Adipocyte (in vitro differentiated cells): ENCODE results near the gene BMPR1A.

Source experiments
- DNase-seq: peaks from one replicate; pipeline ENCODE4 v3.0.0-alpha.2; 2015; ENCODE audit warnings: low read depth
- H3K27me3 ChIP-seq: replicated peaks from 2 replicates; pipeline ENCODE4 v1.7.0; 2013; ENCODE audit warnings: mild to moderate bottlenecking, low read length, moderate library complexity; ENCODE audit not compliant: control insufficient read depth, insufficient read depth
- H3K36me3 ChIP-seq: 2 replicates; pipeline ENCODE4 v1.7.0; 2013; ENCODE audit warnings: low read length, mild to moderate bottlenecking, moderate library complexity; ENCODE audit not compliant: control insufficient read depth, insufficient read depth, severe bottlenecking
- H3K4me1 ChIP-seq: 2 replicates; pipeline ENCODE4 v1.7.0; 2013; ENCODE audit warnings: mild to moderate bottlenecking, low read length, moderate library complexity; ENCODE audit not compliant: control insufficient read depth, insufficient read depth
- H3K4me3 ChIP-seq: 2 replicates; pipeline ENCODE4 v1.7.0; 2013; ENCODE audit warnings: mild to moderate bottlenecking, low read length, moderate library complexity
- H3K9ac ChIP-seq: 2 replicates; pipeline ENCODE4 v1.7.0; 2013; ENCODE audit warnings: mild to moderate bottlenecking, low read length, moderate library complexity
- H3K9me3 ChIP-seq: 2 replicates; pipeline ENCODE4 v1.7.0; 2013; ENCODE audit warnings: mild to moderate bottlenecking, low read length, moderate library complexity; ENCODE audit not compliant: control insufficient read depth

The BMPR1A gene

DNA sequence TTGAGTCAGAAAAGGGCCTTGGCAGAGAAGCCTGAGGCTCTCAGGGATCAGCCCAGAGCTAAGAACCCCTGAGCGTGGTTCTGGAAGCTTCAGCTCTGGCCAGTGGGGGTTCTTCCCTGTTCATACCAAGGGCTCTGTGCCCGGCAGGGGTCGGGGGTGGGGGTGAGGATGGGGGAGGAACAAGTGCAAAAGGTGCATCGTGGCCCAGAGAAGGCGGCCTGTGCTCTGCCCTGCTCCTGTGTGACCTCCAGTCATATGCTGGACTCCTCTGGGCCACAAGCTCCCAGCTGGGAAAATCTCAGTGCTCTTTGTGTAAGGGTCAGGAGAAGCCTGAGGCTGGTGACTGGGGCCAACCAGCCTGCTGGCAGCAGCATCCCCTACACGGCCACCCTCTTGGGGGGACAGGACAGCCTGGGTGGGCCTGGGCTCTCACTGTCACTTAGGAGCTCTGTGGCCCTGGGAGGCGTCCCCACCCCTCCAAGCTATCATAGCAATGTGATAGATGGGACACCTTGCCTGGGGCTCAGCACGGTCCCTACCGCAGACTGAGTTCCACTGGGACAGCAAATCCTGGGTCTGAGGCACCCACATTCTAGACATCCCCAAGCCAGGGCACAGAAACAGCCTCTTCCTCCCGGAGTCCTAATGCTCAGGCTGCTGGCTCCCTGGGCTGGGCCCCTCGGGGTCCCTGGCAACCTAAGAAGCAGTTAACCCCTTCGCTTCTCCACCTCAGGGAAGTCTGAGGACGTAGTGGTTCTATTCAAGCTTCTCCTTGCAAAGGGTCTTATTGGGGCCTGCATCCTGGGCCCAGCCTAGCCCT lies 198.5 kb downstream of the BMPR1A start:
- no peak overlapping the region for H3K4me3 ChIP-seq
- H3K36me3 ChIP-seq = no peaks in the 10 kb centered on the region
- no peak for DNase-seq
- H3K4me1 ChIP-seq = peaks cover 49% of the 10 kb centered on the region
- H3K9me3 ChIP-seq = peaks cover 4% of the 10 kb centered on the region
- H3K27me3 ChIP-seq = no peaks in the 10 kb centered on the region
- H3K9ac ChIP-seq = peak overlapping the region; percentile 82

- Histone ChIP-seq H3K36me3 (no peaks in the 10 kb centered on the region), H3K9me3 (peaks cover 4% of the 10 kb centered on the region), H3K9ac (peak overlapping the region; percentile 82), H3K4me3 (no peak overlapping the region), H3K4me1 (peaks cover 56% of the 10 kb centered on the region), H3K27me3 (no peaks in the 10 kb centered on the region)
- DNase-seq = no peak
These were observed 199.2 kb downstream of the BMPR1A start for GRCh38 chr10:86955501-86956194.

DNA sequence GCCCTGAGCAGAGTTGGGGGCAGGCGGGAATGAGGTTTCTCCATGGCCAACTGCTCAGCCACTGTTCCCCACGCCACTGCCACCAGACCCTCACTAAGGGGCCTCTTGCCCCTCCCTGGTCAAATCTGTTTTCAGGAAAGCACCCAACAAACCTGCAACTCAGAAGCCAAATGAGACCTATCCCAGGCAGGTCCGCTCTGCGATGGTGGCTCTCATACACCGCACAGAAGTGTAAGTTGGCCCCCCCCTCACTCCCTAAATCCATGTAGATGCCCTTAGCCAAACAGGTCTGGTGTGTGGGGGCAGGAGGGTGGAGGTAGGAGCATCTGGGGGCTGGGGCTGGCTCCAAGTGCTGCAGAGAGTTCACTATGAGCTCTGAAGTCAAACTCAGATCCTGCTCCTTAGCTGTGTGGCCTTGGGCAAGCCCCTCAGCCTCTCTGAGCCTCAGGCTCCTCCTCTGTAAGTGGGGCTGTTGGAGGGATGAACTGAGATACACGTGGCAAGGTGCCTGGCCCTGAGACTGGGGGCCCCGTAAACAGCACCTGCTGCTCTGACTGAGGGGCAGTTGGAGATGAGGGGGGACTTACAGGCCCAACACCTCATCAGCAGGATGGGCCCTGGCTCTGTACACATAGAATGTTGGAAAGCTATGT lies 199.9 kb downstream of the BMPR1A start:
- no peaks in the 10 kb centered on the region for H3K36me3 ChIP-seq

DNA sequence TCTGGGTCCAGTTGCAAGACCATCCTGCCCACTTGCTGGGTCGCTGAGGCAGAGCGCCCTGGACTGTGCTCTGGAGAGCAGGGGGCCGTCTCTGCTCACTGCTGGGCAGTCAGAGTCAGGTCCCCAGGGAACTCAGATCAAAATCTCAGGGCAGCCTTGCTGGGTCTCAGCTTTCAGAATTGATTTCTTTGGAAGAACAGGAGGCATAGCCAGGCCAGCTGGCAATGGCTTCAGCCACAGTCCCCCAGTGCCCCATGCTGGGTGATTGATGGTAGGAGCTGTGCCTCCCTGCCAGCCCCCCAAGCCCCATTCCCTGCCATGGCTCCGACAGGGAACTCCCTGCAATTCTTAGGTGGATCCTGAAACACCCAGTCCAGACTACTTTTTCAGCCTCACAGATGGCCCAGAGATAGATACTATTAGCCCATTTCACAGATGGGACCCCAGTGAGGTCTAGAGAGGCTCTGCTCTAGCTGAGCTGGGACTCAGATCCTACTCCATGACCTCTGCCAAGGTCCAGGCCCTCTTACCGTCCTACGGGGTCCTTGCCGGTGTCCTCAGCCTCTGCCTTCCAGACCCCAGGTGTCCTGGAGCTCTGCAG lies 200.5 kb downstream of the BMPR1A start:
- Histone ChIP-seq H3K27me3 (no peaks in the 10 kb centered on the region), H3K9me3 (peaks cover 3% of the 10 kb centered on the region), H3K4me3 (no peak overlapping the region), H3K4me1 (peaks cover 58% of the 10 kb centered on the region), H3K36me3 (no peaks in the 10 kb centered on the region), H3K9ac (peak overlapping the region; percentile 2)
- DNase-seq = no peak

More for the DNA sequence above, 199.9 kb downstream of the BMPR1A start:
- Histone ChIP-seq H3K4me3 (no peak overlapping the region), H3K4me1 (peaks cover 58% of the 10 kb centered on the region), H3K9me3 (peaks cover 4% of the 10 kb centered on the region), H3K9ac (no peak overlapping the region), H3K27me3 (no peaks in the 10 kb centered on the region)
- DNase-seq = no peak

- Histone ChIP-seq H3K9ac (peak within 1 kb of the TSS; percentile 80), H3K27me3 (no peaks in the 10 kb centered on the region), H3K9me3 (no peaks in the 10 kb centered on the region), H3K4me1 (peaks cover 58% of the 10 kb centered on the region), H3K36me3 (no peaks in the 10 kb centered on the region), H3K4me3 (peak within 1 kb of the TSS; percentile 78)
- no peak for DNase-seq
These were observed 201.2 kb downstream of the BMPR1A start, which contains the start of gene MMRN2 for GRCh38 chr10:86957471-86958115. Gene MMRN2, minus strand, starts transcription at chr10:86957615. Its CDS starts 74 bp downstream, at chr10:86957541.

DNA sequence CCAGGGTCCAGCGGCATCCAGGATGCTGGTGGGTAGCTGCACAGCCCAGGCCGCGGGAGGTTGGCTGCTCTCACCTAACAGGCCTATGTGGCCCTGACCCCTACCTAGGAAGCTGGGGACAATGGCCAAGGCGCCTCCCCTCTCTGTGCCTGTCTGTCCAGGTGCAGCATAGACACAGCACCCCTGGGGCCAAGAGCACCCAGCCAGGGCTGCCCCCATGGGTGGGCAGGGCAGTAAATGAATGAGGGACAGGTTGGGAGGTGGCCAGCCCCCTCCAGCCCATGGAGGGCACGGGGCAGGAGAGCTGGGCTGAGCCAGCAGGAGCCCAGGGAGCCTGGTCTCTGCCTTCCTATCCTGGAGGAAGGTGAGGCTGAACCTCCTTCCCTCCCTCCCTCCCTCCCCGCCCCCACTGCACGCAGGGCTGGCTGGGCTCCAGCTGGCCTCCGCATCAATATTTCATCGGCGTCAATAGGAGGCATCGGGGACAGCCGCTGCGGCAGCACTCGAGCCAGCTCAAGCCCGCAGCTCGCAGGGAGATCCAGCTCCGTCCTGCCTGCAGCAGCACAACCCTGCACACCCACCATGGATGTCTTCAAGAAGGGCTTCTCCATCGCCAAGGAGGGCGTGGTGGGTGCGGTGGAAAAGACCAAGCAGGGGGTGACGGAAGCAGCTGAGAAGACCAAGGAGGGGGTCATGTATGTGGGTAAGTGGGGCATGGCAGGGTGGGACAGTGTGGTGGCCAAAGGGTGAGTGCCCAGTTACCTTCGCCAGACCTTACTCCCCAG lies 201.9 kb downstream of the BMPR1A start, which contains the start of gene SNCG:
Gene SNCG (plus strand): TSS at position 484 of the 785 bp plus-strand sequence. CDS start 99 bp downstream, at position 583.
- no peak for DNase-seq
- Histone ChIP-seq H3K9ac (peak within 1 kb of the TSS; percentile 80), H3K4me3 (peak within 1 kb of the TSS; percentile 78), H3K36me3 (no peaks in the 10 kb centered on the region), H3K9me3 (no peaks in the 10 kb centered on the region), H3K27me3 (no peaks in the 10 kb centered on the region), H3K4me1 (peaks cover 57% of the 10 kb centered on the region)

DNA sequence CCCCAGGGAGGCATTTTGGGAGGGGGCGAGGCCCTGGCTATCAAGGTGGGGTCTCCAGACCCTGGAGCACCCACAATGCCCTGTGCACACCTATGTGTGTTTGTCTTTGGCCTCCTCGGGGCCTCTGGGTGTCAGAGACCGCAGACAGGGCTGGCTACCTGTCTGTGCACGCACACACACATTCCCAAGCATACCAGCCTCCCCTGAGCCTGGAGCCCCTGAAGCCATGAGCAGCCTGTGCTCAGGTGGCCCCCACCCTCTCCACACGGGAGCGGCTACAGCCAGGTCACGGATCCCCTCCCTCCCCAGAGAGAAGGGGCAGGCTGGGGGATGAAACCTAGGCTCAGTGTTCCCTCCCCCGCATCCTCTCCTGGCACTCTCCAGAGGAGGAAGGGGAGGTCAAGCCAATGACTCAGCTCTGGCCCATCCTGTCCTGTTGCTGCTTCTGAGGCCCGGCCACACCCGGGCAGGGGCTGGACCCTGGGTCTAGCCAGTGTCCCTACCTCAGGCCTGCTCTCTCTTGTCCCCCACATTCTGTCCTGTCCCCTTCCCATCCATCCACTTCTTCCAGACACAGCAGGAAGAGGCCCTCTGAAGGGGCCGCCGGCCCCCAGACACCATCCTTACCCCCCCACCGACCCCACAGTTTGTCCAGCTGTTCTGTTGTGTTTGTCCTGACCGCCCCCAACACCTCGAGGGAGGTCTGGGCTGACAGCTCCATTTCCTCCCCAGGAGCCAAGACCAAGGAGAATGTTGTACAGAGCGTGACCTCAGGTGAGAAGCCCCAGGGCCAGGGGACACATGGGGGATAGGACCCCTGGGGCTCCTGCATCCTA lies 202.7 kb downstream of the BMPR1A start:
- Histone ChIP-seq H3K4me1 (peaks cover 49% of the 10 kb centered on the region), H3K9ac (peak overlapping the region; percentile 80), H3K36me3 (no peaks in the 10 kb centered on the region), H3K4me3 (peak overlapping the region; percentile 78), H3K9me3 (no peaks in the 10 kb centered on the region), H3K27me3 (no peaks in the 10 kb centered on the region)
- DNase-seq = peak; percentile 62

GRCh38 chr10:86959737-86960002 lies 203.3 kb downstream of the BMPR1A start:
- no peak for DNase-seq

DNA sequence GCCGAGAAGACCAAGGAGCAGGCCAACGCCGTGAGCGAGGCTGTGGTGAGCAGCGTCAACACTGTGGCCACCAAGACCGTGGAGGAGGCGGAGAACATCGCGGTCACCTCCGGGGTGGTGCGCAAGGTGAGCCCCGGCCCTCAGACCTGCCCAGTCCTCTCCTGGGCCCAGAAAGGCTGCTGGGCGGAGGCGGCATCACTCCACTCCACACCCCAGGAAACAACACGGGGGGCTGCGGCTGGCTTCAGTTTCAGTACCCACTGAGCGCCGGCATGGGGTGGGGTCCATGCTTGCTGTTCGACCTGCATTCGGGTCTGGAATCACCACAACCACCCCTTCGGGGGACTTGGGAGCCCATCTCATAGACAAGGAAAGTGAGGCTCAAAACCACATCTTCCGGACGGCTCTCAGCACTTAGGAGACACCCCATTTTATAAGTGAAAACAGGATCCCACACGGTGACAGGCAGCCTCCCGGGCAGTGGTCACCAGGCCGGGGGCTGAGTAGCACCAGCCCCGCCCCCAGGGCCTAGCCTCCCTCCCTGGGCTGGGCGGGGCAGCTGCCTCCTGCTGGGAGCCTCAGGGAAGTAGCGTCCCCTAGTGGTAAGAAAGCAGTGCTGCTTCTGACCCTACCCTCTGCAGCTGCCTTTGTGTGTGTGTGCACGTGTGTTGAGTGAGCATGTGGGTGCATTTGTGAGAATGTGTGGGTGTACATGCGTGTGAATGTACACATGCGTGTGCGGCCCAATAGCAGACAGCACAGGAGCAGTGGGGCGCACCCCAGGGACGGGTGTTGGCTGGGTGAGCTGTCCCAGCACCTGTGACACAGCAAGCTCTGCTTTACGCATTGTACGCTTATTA lies 203.8 kb downstream of the BMPR1A start:
- Histone ChIP-seq H3K4me1 (peaks cover 38% of the 10 kb centered on the region), H3K9ac (peak overlapping the region; percentile 80), H3K36me3 (no peaks in the 10 kb centered on the region), H3K27me3 (no peaks in the 10 kb centered on the region), H3K4me3 (peak overlapping the region; percentile 78), H3K9me3 (no peaks in the 10 kb centered on the region)
- DNase-seq = peak; percentile 81

More at GRCh38 chr10:86959737-86960002, 203.3 kb downstream of the BMPR1A start:
- Histone ChIP-seq H3K4me1 (peaks cover 43% of the 10 kb centered on the region), H3K9me3 (no peaks in the 10 kb centered on the region), H3K4me3 (peak overlapping the region; percentile 78), H3K36me3 (no peaks in the 10 kb centered on the region), H3K9ac (peak overlapping the region; percentile 80), H3K27me3 (no peaks in the 10 kb centered on the region)
